Osteocyte (in vitro differentiated cells): ENCODE results near the gene FANCG. TPM values are rescaled to one million over a fixed set of nuclear protein-coding genes. Genes with fewer than 3 reads are reported as not detected.

ENCODE experiments used
- DNase-seq: peaks from one replicate; pipeline ENCODE4 v3.0.0; 2021; ENCODE audit warnings: mixed read lengths; ENCODE audit not compliant: unreplicated experiment; ENCODE audit errors: extremely low spot score
- H3K27ac Mint-ChIP-seq: one replicate; pipeline ENCODE4 v1.8.0; 2021; ENCODE audit warnings: mild to moderate bottlenecking, mixed read lengths; ENCODE audit not compliant: unreplicated experiment
- H3K27me3 Mint-ChIP-seq: one replicate; pipeline ENCODE4 v1.8.0; 2021; ENCODE audit warnings: mixed read lengths; ENCODE audit not compliant: unreplicated experiment
- H3K36me3 Mint-ChIP-seq: one replicate; pipeline ENCODE4 v1.8.0; 2021; ENCODE audit warnings: mixed read lengths; ENCODE audit not compliant: unreplicated experiment
- H3K4me1 Mint-ChIP-seq: one replicate; pipeline ENCODE4 v1.8.0; 2021; ENCODE audit warnings: mixed read lengths; ENCODE audit not compliant: unreplicated experiment
- H3K4me3 Mint-ChIP-seq: one replicate; pipeline ENCODE4 v1.8.0; 2021; ENCODE audit warnings: mild to moderate bottlenecking, moderate library complexity, mixed read lengths; ENCODE audit not compliant: unreplicated experiment
- H3K9me3 Mint-ChIP-seq: one replicate; pipeline ENCODE4 v1.8.0; 2021; ENCODE audit warnings: mixed read lengths; ENCODE audit not compliant: unreplicated experiment
- total RNA-seq: library from RNA; stranded (reverse); gene quantifications from 2 replicates; pipeline ENCODE4 v1.2.1, GENCODE V29; 2021
- TF ChIP-seq, protein P1 (sequence below): fragments of 200-600 bp; sonication (generic); IDR thresholded peaks from 2 replicates; pipeline ENCODE4 v1.5.0; 2021; ENCODE audit warnings: antibody characterized with exemption, mild to moderate bottlenecking, moderate library complexity

Gene FANCG
- total RNA-seq, 1 donor from 2014 or later = 22.7 TPM

DNA sequence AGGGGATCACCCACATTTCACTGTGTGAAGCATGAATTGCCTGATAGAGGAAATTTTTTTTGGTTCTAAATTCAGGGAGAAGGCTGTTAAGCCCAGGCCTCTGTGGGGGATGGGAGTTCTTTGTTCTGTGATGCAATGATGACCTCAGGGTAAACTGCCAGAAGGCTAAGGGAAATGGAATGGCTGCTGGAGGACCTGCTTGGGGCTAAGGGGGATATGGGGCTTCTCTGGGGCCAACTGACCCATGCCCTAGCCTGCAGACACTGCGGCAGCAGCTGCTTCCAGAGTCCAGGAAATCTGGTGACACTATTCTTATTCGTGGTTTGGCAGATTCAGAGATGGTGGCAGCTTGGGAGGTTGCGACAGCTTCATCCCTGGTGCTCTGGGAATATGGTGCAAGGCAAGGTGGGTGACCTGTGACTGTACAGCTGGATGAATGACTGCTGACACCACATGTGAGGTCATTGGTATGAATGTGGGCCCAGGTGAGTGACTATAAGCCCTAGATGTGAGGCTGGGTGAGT, 37.6 kb downstream of the FANCG start:
- DNase-seq = no peak

DNA sequence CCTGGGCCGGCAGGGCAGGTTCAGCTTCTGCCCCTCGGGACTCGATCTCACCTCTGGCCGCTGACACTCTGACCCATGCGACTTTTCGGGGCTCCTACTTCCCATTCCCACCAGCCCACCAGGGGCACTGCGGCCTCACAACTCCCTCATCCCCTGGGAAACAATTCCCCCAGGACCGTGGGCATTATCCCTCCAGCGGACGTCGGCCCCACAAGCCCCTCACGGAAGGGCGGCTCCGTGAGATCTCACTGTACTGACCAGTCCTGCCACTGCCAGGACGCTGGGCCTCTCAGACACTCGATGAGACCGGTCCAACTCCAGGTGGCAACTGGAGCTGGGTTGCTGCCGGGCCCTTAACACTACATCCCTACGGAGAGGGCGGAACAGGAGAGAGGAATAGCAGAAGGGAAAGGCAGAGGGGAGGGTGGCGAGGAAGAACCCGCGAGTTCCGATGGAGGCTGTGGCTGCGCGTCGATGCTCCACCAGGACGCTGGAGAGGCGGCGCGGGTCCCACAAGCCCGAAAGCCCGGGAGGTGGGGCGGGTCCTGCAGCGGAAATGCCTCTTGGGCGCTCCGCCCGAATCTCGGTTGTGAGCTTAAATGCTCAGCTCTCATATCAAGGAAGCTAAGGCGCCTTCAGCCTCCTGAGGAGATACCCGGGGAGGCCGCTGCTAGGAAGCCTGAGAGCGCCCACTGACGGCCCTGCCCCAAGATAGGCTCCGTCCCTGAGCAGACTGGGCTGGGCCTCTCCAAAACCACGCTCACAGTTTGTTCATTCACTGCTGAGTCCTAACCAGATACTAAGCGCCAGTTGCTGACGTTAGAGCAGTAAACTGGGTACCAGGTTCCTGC, 43.7 kb downstream of the FANCG start:
- no peak for DNase-seq
- Mint-ChIP-seq H3K36me3 (peaks cover 19% of the 10 kb centered on the region), H3K9me3 (no peaks in the 10 kb centered on the region), H3K4me3 (no peak overlapping the region), H3K4me1 (no peaks in the 10 kb centered on the region), H3K27ac (no peak overlapping the region), H3K27me3 (no peaks in the 10 kb centered on the region)
- TF ChIP-seq, protein P1, sequence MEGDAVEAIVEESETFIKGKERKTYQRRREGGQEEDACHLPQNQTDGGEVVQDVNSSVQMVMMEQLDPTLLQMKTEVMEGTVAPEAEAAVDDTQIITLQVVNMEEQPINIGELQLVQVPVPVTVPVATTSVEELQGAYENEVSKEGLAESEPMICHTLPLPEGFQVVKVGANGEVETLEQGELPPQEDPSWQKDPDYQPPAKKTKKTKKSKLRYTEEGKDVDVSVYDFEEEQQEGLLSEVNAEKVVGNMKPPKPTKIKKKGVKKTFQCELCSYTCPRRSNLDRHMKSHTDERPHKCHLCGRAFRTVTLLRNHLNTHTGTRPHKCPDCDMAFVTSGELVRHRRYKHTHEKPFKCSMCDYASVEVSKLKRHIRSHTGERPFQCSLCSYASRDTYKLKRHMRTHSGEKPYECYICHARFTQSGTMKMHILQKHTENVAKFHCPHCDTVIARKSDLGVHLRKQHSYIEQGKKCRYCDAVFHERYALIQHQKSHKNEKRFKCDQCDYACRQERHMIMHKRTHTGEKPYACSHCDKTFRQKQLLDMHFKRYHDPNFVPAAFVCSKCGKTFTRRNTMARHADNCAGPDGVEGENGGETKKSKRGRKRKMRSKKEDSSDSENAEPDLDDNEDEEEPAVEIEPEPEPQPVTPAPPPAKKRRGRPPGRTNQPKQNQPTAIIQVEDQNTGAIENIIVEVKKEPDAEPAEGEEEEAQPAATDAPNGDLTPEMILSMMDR = no peak

More for the DNA sequence above, 37.6 kb downstream of the FANCG start:
- no peak overlapping the region for H3K4me3 Mint-ChIP-seq
- H3K27ac Mint-ChIP-seq = no peak overlapping the region
- H3K36me3 Mint-ChIP-seq = peaks cover 13% of the 10 kb centered on the region
- no peaks in the 10 kb centered on the region for H3K9me3 Mint-ChIP-seq
- TF ChIP-seq, protein P1 = no peak
- no peaks in the 10 kb centered on the region for H3K4me1 Mint-ChIP-seq
- H3K27me3 Mint-ChIP-seq = no peaks in the 10 kb centered on the region

GRCh38 chr9:35033101-35033500, 46.6 kb downstream of the FANCG start:
- Mint-ChIP-seq H3K36me3 (peaks cover 21% of the 10 kb centered on the region), H3K4me3 (no peak overlapping the region)

GRCh38 chr9:35029852-35030251, 49.9 kb downstream of the FANCG start:
- DNase-seq = no peak
- Mint-ChIP-seq H3K4me3 (no peak overlapping the region), H3K4me1 (peaks cover 3% of the 10 kb centered on the region), H3K27me3 (no peaks in the 10 kb centered on the region), H3K36me3 (peaks cover 17% of the 10 kb centered on the region), H3K9me3 (no peaks in the 10 kb centered on the region), H3K27ac (no peak overlapping the region)
- TF ChIP-seq, protein P1 = no peak

More at GRCh38 chr9:35033101-35033500, 46.6 kb downstream of the FANCG start:
- Mint-ChIP-seq H3K27ac (no peak overlapping the region), H3K9me3 (no peaks in the 10 kb centered on the region), H3K4me1 (no peaks in the 10 kb centered on the region), H3K27me3 (no peaks in the 10 kb centered on the region)
- TF ChIP-seq, protein P1 = no peak
- no peak for DNase-seq

GRCh38 chr9:35029241-35029640, 50.5 kb downstream of the FANCG start:
- TF ChIP-seq, protein P1 = no peak
- no peak overlapping the region for H3K27ac Mint-ChIP-seq
- peaks cover 3% of the 10 kb centered on the region for H3K4me1 Mint-ChIP-seq
- no peaks in the 10 kb centered on the region for H3K27me3 Mint-ChIP-seq
- H3K36me3 Mint-ChIP-seq = peaks cover 21% of the 10 kb centered on the region
- no peaks in the 10 kb centered on the region for H3K9me3 Mint-ChIP-seq
- DNase-seq = no peak
- no peak overlapping the region for H3K4me3 Mint-ChIP-seq
